ENCODE data around the gene ROBO1. TPM values are rescaled to one million over a fixed set of nuclear protein-coding genes. Genes with fewer than 3 reads are reported as not detected.

The ROBO1 gene
- total RNA-seq, 1 experiment from 2014 or later, result 33.9 TPM

GRCh38 chr3:78926523-78926922 is 841.3 kb downstream of the ROBO1 start:
- Mint-ChIP-seq H3K4me1 (ENCODE audit: low read depth, unreplicated experiment) (no peaks in the 10 kb centered on the region), H3K27me3 (ENCODE audit: unreplicated experiment) (no peaks in the 10 kb centered on the region)

GRCh38 chr3:78924711-78925110 is 843.1 kb downstream of the ROBO1 start:
- Mint-ChIP-seq H3K36me3 (ENCODE audit: insufficient read depth, unreplicated experiment) (no peaks in the 10 kb centered on the region), H3K27ac (ENCODE audit: unreplicated experiment) (no peak overlapping the region), H3K27me3 (ENCODE audit: unreplicated experiment) (no peaks in the 10 kb centered on the region), H3K9me3 (ENCODE audit: low read depth, unreplicated experiment) (no peaks in the 10 kb centered on the region), H3K4me1 (ENCODE audit: low read depth, unreplicated experiment) (no peaks in the 10 kb centered on the region), H3K4me3 (ENCODE audit: low read depth, unreplicated experiment) (no peak overlapping the region)
- BruUV-seq (replicated peaks), result no TSS peak
- DNase-seq, result no peak
- TF ChIP-seq CTCF (IDR thresholded peaks at IDR 0.05; ENCODE audit: unreplicated experiment), result no peak
- CTCF ChIA-PET, result interaction anchor here (1.3 kb wide), 1 partner anchor 78 kb away, joined by 3 read pairs; no protein-coding TSS in a partner anchor
- intact Hi-C loops (cut with micrococcal nuclease; ENCODE audit: unreplicated experiment), result no loop called here

More at GRCh38 chr3:78926523-78926922, 841.3 kb downstream of the ROBO1 start:
- Mint-ChIP-seq H3K36me3 (ENCODE audit: insufficient read depth, unreplicated experiment) (no peaks in the 10 kb centered on the region), H3K27ac (ENCODE audit: unreplicated experiment) (no peak overlapping the region), H3K9me3 (ENCODE audit: low read depth, unreplicated experiment) (no peaks in the 10 kb centered on the region), H3K4me3 (ENCODE audit: low read depth, unreplicated experiment) (no peak overlapping the region)
- TF ChIP-seq CTCF (IDR thresholded peaks at IDR 0.05; ENCODE audit: unreplicated experiment), result no peak
- no TSS peak for BruUV-seq (replicated peaks)
- CTCF ChIA-PET, result no interaction called here
- no peak for DNase-seq
- intact Hi-C loops (cut with micrococcal nuclease; ENCODE audit: unreplicated experiment), result no loop called here

- H3K4me1 Mint-ChIP-seq (ENCODE audit: low read depth, unreplicated experiment), result peaks cover 14% of the 10 kb centered on the region
- no peak overlapping the region for H3K4me3 Mint-ChIP-seq (ENCODE audit: low read depth, unreplicated experiment)
- H3K36me3 Mint-ChIP-seq (ENCODE audit: insufficient read depth, unreplicated experiment), result peaks cover 4% of the 10 kb centered on the region
- no TSS peak for BruUV-seq (replicated peaks)
- H3K27me3 Mint-ChIP-seq (ENCODE audit: unreplicated experiment), result no peaks in the 10 kb centered on the region
- intact Hi-C loops (cut with micrococcal nuclease; ENCODE audit: unreplicated experiment), result no loop called here
- no peaks in the 10 kb centered on the region for H3K9me3 Mint-ChIP-seq (ENCODE audit: low read depth, unreplicated experiment)
- peak overlapping the region; percentile 87 for H3K27ac Mint-ChIP-seq (ENCODE audit: unreplicated experiment)
- CTCF ChIA-PET, result interaction anchor here (0.5 kb wide), 1 partner anchor 1593 kb away, joined by 3 read pairs; no protein-coding TSS in a partner anchor
- peak; percentile 1 for DNase-seq
- no peak for TF ChIP-seq CTCF (IDR thresholded peaks at IDR 0.05; ENCODE audit: unreplicated experiment)
These were observed 848.6 kb downstream of the ROBO1 start for GRCh38 chr3:78919021-78919755.

- intact Hi-C loops (cut with micrococcal nuclease; ENCODE audit: unreplicated experiment), result no loop called here
- CTCF ChIA-PET, result interaction anchor here (0.5 kb wide), 1 partner anchor 1594 kb away, joined by 3 read pairs; no protein-coding TSS in a partner anchor
These were observed 849.3 kb downstream of the ROBO1 start for GRCh38 chr3:78918361-78919020.

More at GRCh38 chr3:78918361-78919020, 849.3 kb downstream of the ROBO1 start:
- DNase-seq, result no peak
- H3K27ac Mint-ChIP-seq (ENCODE audit: unreplicated experiment), result peak overlapping the region; percentile 87
- BruUV-seq (replicated peaks), result no TSS peak
- no peaks in the 10 kb centered on the region for H3K27me3 Mint-ChIP-seq (ENCODE audit: unreplicated experiment)
- peaks cover 14% of the 10 kb centered on the region for H3K4me1 Mint-ChIP-seq (ENCODE audit: low read depth, unreplicated experiment)
- H3K9me3 Mint-ChIP-seq (ENCODE audit: low read depth, unreplicated experiment), result no peaks in the 10 kb centered on the region
- no peak for TF ChIP-seq CTCF (IDR thresholded peaks at IDR 0.05; ENCODE audit: unreplicated experiment)
- H3K4me3 Mint-ChIP-seq (ENCODE audit: low read depth, unreplicated experiment), result no peak overlapping the region
- H3K36me3 Mint-ChIP-seq (ENCODE audit: insufficient read depth, unreplicated experiment), result peaks cover 4% of the 10 kb centered on the region
